ENCODE data around the gene PLPP1.

Gene PLPP1

DNA sequence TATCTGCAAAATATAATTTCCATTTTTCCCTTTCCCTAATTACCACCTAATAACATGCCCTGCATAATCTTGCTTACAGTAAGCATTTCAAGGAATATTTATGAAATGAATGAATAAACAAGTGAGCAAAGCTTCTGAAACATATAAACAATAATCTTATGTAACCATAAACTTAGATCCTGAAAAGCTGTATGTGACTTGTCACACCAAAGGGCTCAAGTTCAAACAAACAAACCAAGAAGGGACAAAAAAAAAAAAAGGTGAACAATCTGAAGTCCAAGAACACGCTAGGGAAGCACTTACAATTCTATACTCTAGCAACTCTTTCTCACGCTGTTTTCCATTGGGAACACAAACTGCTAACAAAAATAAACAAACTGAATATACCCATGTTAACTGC is 36.3 kb downstream of the PLPP1 start:
- in situ Hi-C loops (cut with MboI; ENCODE audit: low sequenced_read_pairs, unreplicated experiment) = no loop called here
- DNase-seq (ENCODE audit: low spot score) = no peak
- TF ChIP-seq, protein P1, sequence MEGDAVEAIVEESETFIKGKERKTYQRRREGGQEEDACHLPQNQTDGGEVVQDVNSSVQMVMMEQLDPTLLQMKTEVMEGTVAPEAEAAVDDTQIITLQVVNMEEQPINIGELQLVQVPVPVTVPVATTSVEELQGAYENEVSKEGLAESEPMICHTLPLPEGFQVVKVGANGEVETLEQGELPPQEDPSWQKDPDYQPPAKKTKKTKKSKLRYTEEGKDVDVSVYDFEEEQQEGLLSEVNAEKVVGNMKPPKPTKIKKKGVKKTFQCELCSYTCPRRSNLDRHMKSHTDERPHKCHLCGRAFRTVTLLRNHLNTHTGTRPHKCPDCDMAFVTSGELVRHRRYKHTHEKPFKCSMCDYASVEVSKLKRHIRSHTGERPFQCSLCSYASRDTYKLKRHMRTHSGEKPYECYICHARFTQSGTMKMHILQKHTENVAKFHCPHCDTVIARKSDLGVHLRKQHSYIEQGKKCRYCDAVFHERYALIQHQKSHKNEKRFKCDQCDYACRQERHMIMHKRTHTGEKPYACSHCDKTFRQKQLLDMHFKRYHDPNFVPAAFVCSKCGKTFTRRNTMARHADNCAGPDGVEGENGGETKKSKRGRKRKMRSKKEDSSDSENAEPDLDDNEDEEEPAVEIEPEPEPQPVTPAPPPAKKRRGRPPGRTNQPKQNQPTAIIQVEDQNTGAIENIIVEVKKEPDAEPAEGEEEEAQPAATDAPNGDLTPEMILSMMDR (IDR thresholded peaks at IDR 0.05; ENCODE audit: borderline replicate concordance, control extremely low read depth, extremely low read depth, insufficient read depth, missing control alignments) = no peak

DNA sequence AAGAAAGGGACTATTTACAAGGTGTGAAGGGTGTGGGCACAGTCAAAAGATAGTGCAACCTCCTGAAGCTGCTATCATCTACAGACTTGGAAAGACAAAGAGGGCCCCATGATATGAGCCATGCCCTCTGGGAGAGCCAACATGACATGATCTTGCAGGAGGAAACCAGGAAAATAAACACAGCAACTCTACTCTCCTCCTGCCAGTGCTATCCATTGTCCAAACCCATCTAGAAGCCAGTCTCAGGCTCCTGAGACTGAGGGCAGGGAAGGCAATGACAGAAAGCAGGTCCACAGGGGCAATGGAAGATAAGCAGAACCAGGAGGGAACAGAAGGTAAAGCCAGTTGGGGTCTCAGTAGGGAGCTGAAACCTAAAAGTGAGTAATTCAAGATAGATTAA is 37.1 kb downstream of the PLPP1 start:
- in situ Hi-C loops (cut with MboI; ENCODE audit: low sequenced_read_pairs, unreplicated experiment) = no loop called here
- TF ChIP-seq, protein P1 (IDR thresholded peaks at IDR 0.05; ENCODE audit: borderline replicate concordance, control extremely low read depth, extremely low read depth, insufficient read depth, missing control alignments) = no peak
- no peak for DNase-seq (ENCODE audit: low spot score)

DNA sequence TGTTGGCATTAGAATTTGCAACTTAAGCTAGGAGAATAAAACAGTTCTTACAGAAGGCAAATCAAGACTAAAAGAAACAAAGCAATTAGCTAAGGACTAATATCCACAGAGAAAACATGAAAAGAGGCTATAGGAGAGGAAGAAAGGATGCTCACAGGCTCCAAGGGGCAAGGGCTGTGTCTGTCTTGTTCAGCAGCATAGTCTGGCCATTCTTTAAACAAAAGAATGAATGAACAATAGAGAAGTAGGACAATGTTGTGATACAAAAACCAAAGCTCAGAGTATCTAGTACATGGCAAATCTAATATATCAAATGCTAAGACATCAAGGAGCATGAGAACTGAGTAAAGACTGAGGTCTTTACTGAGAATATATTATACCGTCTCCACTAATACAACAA is 39.5 kb downstream of the PLPP1 start:
- in situ Hi-C loops (cut with MboI; ENCODE audit: low sequenced_read_pairs, unreplicated experiment) = no loop called here
- TF ChIP-seq, protein P1 (IDR thresholded peaks at IDR 0.05; ENCODE audit: borderline replicate concordance, control extremely low read depth, extremely low read depth, insufficient read depth, missing control alignments) = no peak
- DNase-seq (ENCODE audit: low spot score) = no peak

DNA sequence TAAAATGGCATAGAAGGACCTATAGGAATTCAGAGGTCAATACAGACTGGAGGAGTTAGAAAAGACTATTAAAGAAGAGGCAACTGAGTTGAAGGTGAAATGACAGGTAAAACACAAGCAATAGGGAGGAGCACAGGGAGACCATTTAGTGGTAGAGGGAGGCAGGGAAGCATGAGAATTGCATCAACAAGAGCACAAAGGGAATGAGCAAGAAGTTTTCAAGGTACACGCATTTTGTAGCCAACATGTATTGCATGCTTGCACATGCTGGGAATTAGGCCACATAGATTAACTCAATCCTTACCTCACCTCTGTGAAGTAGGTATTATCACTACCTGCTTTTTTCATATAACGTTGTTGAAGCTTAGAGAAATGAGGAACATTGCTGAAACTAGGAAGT is 42.3 kb downstream of the PLPP1 start:
- TF ChIP-seq, protein P1 (IDR thresholded peaks at IDR 0.05; ENCODE audit: borderline replicate concordance, control extremely low read depth, extremely low read depth, insufficient read depth, missing control alignments) = no peak
- no peak for DNase-seq (ENCODE audit: low spot score)
- in situ Hi-C loops (cut with MboI; ENCODE audit: low sequenced_read_pairs, unreplicated experiment) = no loop called here

DNA sequence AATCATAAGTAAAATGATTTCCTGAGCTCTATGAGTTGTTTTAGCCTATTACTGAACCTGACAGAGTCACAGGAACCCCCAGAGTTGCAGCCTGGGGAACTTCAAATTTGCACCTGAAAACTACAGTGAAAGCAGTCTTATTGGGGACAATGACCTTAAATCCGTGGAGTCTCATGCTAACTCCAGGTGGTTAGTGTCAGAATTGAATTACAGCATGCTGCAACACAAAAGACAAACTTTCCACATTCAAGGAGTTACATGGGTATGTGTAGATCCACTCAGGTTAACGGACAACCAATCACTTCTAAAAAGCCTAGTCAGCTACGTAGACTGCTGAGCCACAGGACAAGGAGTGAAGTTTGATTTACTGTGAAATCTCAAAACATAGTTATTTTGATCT is 49.7 kb downstream of the PLPP1 start:
- TF ChIP-seq, protein P1 (IDR thresholded peaks at IDR 0.05; ENCODE audit: borderline replicate concordance, control extremely low read depth, extremely low read depth, insufficient read depth, missing control alignments) = no peak
- in situ Hi-C loops (cut with MboI; ENCODE audit: low sequenced_read_pairs, unreplicated experiment) = no loop called here
- DNase-seq (ENCODE audit: low spot score) = no peak

DNA sequence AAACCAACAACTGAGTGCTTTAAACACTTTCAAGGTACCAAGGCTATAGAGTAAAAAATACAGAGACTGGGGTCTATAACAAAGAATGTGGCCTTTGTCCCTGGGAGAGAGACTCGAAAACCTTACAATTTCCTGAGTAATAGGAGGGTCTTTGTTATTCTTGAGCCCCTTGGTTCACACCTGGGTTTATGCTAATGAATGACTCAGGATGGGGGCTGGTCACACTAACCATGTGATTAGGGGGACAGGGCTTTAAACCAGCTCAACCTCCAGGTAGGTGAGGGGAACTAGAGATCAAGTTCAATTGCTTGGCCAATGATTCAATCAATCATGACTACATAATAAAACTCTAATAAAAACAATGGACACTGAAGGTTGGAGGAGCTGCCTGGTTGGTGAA is 50.2 kb downstream of the PLPP1 start:
- in situ Hi-C loops (cut with MboI; ENCODE audit: low sequenced_read_pairs, unreplicated experiment) = no loop called here

More for the DNA sequence above, 50.2 kb downstream of the PLPP1 start:
- TF ChIP-seq, protein P1 (IDR thresholded peaks at IDR 0.05; ENCODE audit: borderline replicate concordance, control extremely low read depth, extremely low read depth, insufficient read depth, missing control alignments) = no peak
- no peak for DNase-seq (ENCODE audit: low spot score)

Data from GM13976 (cell line).